DND-41 (cell line): ENCODE measurements around the gene C2CD4A.

Experiments used
- CTCF ChIP-seq: IDR thresholded peaks from 2 replicates; pipeline ENCODE4 v1.5.1; 2012; ENCODE audit warnings: borderline replicate concordance, low read length, moderate library complexity, mild to moderate bottlenecking; ENCODE audit not compliant: poor library complexity, severe bottlenecking; ENCODE audit errors: extremely low read depth
- EZH2 ChIP-seq: IDR thresholded peaks from 3 replicates; pipeline ENCODE4 v1.6.1; 2012; ENCODE audit warnings: borderline replicate concordance, low read depth, mild to moderate bottlenecking, moderate library complexity, low read length, inconsistent platforms; ENCODE audit not compliant: severe bottlenecking

DNA sequence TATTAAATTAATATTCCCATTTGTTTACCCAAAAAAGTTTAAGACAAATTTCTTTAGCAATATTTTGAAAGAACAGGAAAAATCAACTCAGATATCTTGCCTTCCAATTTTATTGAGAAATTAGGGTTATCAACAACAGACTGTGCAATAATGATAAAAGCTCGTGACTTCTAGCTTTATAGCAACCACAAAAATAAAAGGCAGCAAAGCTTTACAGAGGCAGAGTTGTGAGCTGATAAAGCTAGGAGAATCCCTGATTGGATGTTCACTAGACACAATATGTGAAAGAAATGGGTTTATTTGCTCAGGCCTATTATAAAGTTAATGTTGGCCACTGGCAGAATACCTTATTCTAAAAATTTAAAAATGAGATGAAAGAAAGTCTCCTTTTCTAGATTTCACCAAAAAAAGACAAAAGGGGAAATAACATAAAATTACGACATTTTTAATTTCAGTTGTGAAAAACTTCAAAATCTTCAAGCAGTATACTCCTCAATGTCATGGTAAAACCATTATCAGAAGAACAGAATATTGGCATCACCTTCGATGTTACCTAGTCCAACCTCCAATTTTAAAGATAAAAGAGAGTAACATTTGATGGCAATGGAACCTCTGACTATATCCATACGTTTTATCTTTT is 9.3 kb upstream of the C2CD4A start:
- TF ChIP-seq CTCF, result no peak
- TF ChIP-seq EZH2, result no peak
